Stimulated activated CD8-positive, alpha-beta memory T cell treated with anti-CD3 and anti-CD28 coated beads, Interleukin-4, amount 100 ng/mL, for 24 hours (primary cell): Measurements from ENCODE around the gene GTF2A1.

ENCODE experiments used
- DNase-seq: peaks from one replicate; pipeline ENCODE4 v3.0.0-alpha.2; 2020; ENCODE audit warnings: low read depth

The GTF2A1 gene

DNA sequence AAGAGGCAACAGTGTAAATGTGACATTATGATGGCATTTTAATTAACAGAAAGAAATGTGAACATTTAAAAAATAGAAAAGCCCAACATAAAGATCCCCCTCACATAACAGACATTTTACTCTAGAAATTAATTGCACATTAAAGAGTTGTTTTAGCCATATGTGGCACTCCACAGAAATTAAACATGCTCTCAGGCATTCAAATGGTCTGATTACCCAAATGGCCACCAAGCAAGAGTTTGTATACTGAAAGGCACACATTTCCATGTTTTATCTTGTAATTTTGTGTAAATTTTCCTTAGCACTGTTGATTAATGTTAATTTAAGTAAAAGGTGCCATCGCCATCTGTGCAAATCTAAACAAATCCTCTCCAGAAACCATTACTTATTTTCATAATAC lies 43.5 kb downstream of the GTF2A1 start:
- no peak for DNase-seq

DNA sequence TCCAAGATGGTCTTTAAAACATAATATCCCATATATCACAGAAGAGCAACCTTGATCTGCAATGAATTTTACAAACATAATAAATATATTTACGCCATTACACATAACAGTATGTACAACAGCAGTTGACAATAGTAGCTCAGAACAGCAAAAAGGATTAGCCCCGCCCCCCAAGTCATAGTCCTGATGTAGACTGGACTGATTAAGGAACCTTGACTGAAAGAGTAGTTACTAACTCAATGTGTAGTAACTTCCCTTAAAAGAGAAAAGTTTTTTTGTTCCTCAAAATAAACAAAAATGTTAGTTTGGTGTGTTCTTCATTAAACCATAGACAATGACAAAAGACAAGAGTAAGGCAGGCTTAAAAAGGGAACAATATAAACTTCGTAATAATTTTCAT lies 44.5 kb downstream of the GTF2A1 start:
- no peak for DNase-seq

DNA sequence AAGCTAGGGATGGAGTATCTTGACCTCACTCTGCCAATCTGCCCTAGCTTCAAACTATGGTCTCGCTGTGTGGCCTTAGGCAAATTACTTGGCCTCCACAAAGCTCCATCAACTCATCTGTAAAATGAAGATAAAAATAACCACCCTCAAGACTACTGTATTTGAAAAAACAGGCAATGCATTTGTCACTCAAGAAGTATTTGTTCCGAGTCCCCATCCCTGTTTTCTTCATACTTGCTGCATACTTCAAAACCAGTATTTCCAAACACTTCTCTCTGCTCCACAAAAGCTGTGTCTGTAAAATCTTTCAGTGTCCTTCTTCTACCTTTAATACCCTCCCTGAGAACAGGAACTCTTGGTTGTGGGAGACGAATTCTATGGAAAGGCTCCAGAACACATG lies 47.9 kb downstream of the GTF2A1 start:
- no peak for DNase-seq

DNA sequence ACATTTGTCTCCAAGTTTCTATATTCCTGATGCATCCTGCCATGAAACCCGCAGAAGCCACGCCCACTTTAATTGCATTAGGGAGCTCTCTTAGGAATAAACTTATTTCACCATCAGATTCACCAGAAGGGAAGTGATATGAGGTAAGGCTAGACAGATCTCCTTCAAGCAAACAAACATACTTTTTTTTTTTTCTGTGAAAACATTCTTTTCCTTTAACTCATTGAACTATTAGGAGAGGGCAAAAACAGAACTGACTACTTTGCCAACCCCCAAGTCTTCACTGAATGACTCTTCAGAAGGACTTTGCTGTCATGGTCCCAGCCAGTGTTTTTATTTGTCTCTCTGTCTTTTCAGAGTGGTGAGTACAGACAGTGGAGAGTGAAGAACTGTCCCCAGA lies 48.4 kb downstream of the GTF2A1 start:
- no peak for DNase-seq

DNA sequence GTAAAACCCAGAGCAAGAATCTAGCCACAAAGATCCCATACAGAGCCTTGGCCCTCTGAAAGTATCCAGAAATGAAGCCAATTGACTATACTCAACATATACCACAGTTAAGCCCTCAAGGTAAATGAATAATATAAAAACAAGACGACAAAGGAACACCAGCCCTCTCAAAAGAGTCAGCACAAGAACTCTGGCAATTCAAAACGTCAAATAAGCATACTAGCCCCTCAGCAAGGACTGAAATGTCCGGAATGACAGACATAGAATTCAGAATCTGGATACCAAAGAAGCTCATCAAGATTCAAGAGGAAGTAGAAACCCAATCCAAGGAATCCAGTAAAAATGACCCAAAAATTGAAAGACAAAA lies 49.9 kb downstream of the GTF2A1 start:
- no peak for DNase-seq

DNA sequence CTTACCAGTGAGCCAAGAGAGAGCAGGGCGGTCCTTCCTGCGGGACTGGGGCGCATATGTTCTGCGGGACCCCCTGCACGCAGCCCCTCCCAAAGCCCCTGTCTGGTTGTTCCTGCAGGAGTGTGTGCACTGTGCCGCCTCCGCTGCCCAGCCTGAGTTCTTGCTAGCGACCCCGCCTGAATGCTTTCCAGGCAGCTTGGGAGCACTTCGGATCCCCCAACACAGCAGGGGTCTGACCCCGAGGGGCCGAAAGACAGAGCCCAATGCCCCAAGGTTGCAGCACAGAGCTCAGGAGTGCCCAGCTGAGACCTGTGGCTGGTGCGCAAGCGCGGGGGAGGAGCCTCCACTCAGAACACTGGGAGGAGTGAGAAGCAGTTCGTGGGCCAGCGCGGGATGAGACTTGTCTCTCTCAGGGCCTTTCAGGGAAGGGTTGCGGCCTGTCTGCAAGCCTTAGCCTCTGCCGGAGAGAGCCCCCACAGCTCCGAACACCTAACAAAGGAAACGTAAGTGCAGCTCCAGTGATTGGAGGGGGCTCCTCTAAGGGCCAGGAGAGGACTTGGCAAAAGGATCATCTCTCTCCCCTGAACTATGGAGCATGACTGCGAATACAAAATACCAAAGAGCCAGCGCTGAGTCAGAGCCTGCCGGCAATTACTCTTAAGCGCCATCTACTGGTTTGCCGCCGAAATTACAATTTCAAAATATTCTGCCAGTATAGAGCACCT lies 50.5 kb downstream of the GTF2A1 start:
- peak; percentile 84 for DNase-seq

DNA sequence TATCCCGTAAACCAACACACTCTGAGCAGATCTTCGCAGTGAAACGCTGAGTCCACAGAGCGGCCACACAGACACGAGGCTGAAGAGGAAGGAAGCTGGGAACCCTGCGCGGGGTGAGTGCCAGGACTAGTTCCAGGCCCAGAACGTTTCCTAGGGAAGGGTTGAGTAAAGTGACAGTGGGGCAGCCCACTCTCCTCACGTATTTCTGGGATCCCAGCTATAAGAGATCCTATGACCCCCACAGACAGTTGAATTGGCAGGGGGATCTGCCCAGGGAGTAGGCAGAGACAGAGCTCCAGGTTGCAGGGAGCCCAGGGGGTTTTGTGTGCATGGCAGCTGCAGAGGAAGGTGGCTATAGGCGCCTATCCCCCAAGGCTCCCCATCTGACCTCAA lies 51.1 kb downstream of the GTF2A1 start:
- DNase-seq: no peak

DNA sequence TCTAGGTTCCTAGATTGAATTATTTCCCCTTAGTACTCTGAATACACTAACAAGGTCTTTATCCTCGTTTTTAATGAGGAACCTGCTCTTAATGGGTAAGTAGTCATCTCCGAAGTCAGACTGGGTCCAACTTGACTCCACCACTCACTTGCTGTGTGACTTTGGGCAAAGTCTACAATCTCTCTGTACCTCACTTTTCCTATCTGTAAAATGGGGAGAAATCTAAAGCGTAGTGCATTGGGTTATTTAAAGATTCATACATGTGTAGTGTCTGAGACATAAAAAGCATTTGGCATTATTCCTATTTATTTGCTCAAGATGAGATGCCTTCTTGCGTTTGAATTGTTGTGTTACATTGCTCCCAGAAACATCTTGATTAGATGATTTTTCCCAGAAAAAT lies 51.5 kb downstream of the GTF2A1 start:
- no peak for DNase-seq

DNA sequence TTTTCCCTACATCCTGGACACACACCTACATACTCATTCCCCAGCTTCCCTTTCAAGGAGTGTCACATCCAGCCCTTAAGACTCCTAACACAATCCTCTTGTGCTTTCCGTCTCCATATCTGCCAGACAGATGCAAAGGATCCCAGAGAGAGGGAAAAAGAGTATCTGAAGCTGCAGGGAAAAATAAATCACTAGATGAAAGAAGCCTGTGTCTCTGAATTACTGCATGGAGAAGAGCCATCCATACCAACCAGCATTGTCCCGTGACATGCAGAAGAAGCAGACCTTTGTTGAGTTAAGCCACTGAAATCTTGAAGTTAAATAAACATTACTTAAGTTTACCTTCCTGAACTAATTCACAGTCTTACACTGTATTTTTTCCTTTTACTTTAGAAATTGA lies 54.6 kb downstream of the GTF2A1 start:
- no peak for DNase-seq

DNA sequence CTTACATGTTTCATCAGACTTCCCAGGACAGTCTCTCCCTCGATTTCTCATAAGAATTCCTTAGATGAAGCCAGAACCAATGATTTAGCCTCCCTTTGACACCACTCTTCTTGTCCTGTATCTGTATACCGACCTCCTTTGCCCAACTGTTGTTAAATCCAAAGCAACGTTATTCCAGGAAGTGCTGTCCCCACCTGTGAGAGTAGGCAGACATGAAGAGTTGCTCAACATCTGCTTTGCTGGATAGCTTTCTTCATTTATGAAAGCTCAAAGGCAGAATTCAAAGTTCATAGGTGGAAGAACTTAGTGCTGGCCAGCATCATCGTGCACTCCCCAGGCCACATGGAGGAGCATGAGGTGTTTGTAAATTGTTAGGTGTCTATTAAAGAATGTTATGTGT lies 55.6 kb downstream of the GTF2A1 start:
- DNase-seq: no peak

DNA sequence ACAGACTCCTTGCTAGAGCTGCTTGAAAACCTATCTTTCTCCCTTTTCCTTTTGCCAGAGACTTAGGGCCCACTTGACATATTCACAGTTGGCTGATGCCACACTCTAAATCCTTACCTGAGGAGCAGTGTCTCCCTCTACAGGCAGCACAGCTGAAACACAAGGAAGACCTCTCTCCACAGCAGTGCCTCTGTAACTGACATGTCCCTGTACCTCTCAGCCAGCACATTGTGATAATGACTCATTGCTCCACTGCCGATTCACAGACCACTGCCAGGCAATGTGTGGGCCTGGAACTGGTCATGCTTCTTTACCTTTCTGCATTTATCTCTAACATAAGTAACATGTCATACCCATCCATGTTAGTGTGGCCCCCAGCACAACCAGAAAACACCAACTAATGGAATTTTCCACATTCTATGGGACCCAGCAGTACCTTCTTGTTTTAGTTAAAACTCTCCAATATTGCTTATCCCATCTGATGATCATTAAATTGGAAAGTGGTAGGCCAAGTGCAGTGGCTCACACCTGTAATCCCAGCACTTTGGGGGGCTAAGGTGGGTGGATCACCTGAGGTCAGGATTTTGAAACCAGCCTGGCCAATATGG lies 56.5 kb downstream of the GTF2A1 start:
- peak; percentile 28 for DNase-seq

DNA sequence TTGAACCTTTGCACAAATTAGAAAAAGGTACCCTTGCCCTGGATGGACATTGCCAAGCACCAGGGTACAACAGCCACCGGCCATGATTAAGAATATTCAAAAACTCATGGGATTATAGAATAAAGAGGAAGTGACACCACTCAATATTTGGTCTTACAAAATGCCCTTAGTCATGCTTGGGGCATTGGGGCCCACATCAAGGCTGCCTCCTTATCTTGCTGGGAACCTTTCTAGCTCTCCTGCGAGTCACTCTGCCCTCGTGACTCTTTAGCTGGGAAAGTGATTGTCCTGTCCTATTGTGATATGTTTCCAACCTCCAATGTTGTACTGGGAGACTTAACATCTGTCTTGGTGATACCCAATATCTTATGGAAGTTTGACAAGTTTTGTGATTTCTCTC lies 57.8 kb downstream of the GTF2A1 start:
- no peak for DNase-seq

DNA sequence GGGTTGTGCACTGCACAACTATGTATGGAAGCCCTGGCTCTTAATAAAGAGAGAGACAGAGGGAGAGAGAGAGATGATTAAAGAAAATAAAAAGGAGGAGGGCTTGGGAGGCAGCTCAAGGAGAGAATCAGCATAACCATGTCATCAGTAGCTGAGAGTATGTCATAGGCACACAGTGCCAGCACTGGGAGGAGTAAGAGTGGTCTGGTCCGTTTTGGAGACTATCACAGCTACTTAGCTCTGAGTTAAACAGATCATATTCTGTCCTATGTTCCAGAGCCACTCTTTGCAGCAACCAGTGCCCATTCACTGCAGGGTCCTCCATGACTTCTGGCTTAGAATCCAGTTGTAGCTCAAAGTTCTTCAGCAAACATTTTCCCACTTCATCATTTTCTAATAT lies 59.0 kb downstream of the GTF2A1 start:
- DNase-seq: no peak

DNA sequence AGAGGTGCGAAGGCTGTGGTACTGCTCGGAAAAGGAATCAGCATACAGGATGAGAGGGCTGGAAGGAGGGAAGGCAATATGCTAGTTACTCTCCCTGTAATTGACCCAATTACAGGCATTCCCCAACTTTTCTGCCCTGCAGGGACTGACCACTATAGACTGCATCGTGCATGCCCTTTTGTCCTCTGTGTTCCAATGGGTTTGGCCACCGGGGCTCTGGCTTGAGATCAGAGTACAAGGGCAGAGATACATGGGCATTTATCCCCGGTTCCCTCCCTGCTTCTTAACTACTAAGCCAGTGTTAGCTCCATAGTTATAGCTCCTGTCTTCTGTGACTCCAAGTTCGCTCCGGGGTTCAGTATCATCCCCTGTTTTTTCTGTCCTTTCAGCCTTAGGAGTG lies 59.7 kb downstream of the GTF2A1 start:
- DNase-seq: no peak

DNA sequence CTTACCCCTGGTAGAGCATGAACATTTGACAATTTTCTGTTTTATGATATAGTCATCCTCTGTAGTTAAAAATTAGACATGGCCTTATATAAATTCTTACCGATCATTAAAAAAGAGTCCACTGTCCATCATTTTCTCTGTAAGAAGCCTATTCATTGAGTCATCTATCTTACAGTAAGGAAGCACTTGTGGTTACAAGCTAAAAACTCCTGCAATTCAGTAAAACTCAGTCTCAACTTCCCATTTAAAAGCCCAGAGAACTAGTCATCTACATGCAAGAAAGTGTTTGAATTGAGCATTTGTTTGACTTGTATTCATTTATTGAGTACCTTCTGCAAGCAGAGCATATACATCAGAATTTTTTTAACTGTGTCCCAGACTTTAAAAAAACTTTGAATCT lies 63.3 kb downstream of the GTF2A1 start:
- no peak for DNase-seq

DNA sequence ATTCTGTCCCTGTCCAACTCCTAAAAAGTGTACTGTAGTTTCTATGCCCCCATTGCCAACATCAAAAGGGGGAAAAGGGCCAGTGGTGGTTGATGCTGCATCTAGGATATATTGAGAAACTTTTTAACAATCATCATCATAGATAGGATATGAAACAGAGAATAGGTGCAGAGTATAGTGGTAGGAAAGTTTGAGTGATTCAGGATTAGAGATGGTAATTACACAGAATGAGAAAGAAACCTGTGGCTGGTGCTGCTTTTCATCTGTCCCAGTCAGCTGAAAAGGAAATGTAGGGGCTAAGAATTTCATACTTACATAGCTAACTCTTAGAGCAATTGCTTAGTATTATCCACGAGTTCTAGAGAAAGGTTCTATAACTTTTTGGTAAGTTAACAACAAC lies 67.6 kb downstream of the GTF2A1 start:
- no peak for DNase-seq

DNA sequence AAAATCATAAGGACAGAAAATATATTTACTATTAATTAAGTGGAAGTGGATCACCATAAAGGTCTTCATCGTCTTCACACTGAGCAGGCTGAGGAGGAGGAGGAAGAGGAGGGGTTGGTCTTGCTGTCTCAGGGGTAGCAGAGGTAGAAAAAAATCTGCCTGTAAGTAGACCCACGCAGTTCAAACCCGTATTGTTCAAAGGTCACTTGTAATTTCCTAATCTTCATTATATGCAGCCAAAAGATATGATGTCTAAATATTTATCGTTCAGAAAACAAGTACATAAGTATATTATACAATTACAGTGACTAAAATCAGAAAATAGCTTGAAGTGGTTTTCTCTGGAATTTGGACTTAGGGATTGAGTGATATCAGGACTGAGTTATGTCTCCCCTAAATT lies 72.1 kb downstream of the GTF2A1 start:
- no peak for DNase-seq

DNA sequence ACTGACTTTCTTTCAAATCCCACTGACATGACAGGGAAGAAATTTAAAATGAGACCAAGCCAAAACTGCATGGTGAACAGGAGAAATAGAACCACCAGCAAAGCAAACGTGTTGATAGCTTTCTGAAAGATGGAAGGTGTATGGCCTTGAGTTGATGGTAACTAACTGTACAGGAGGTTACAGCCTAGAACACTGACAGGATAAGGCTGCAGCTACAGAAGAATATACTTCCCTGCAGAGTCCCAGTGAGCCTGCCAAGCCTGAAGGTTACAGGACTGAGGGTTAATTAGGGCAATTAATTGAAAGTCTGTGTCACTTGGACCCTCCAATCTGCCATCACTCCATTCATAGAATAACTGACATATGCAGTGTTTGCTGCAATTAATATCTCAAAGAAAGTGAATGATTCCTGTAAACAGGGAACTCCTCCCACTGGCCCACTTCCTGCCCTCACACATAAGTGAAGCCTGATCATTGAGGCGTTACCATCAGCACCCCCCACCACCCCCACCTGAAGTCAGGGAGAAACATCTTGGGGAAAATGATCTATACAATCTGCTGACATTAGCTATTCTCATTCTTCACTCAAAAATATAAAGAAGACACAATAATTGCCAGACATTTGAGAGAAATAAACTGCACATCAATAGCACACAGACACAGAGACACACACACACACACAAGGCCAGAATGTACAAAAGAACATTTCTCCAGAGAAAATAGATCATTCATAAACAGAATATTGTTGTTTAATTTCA lies 73.4 kb downstream of the GTF2A1 start:
- DNase-seq: no peak

DNA sequence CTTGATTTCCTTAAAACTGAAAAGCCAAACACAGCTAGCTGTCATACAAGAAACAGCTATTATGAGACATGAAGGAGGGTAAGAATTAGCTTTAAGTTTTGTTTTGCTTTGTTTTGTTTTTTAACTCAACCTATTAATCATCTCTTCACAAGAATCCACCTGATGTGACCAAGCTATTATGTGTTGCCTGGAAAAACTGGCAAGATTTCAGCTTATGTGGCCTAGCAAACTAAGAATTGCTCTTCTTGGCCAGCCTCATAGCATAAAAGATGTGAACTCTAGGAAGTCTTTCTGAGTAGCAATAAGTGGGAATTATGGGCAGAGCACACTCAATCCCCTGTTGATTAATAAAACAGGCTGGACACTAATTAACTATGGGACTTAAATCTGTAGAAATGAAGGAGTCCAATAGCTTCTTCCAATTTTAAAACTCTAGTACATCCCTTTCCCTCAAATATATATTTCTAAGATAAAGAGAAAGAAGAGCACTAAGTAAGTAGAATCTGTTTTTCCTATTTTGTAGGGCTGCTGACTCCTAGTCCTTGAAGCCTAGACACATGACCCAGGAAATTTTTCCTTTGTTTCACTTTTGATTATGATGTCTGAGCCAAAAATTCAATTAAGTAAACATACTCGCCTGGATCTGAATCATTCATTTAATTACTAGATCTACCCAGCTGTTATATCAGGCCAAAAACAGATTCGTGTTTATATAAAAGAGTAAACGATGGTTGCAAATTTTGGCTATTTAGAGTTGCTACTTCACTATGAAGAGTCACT lies 75.7 kb downstream of the GTF2A1 start:
- DNase-seq: no peak

DNA sequence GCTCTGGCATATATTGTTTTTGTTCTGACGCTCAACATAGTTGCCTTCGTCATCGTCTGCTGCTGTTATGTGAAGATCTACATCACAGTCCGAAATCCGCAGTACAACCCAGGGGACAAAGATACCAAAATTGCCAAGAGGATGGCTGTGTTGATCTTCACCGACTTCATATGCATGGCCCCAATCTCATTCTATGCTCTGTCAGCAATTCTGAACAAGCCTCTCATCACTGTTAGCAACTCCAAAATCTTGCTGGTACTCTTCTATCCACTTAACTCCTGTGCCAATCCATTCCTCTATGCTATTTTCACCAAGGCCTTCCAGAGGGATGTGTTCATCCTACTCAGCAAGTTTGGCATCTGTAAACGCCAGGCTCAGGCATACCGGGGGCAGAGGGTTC lies 77.0 kb downstream of the GTF2A1 start:
- DNase-seq: no peak

DNA sequence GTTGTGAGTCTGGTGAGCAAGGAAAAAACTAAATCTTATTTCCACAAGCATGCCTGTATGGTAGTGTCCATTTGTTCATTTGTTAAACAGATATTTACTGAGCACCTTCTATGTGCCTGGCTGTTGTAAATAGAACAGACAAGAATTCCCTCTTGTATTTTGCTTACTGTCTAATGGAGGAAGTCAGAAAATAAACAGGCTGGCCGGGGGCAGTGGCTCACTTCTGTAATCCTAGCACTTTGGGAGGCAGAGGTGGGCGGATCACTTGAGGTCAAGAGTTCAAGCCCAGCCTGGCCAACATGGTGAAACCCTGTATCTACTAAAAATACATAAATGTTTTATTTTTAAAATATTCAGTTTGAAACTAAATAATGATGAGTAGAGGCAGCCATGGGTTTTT lies 79.3 kb downstream of the GTF2A1 start:
- DNase-seq: no peak

DNA sequence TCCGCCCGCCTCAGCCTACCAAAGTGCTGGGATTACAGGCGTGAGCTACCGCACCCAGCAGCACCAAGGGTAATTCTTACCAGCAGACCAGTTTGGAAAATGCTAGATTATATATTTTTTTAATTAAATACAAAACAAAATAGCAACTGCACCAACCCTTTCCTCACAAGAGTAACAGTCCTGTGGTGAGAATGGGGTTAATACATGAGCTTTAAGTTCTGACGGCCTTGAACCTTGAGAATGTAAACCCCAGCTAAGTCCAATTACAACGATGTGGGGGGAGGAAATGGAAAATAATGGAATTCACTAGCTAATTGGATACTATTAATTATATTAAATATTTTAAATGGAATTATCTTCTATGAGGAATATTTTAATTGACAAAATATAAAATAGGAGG lies 82.3 kb downstream of the GTF2A1 start:
- no peak for DNase-seq

DNA sequence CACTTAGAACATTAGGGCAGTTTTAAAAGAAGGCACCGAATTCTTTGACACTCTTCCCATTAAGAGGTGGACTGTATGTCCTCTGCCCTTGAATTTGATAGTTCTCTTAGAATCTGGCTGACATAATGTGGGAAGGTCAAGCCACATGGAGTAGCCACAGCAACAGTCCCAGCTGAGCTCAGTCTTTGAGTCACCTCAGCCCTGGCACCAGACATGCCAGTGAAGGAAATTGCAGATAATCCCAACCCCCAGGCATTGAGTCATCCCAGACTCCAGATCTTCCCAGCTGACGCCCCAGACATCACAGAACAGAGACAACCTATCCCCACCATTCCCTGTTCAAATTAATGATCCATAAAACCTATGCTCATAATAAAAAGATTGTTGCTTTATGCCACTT lies 83.4 kb downstream of the GTF2A1 start:
- no peak for DNase-seq
